ENCODE data around the gene SMIM7. TPM values are rescaled to one million over a fixed set of nuclear protein-coding genes. Genes with fewer than 3 reads are reported as not detected.
A peak's percentile ranks its signal among the peaks of the same experiment; 100 is the strongest.

SMIM7 gene
- total and polyA plus RNA-seq, 2 experiments from 2014 or later = 67.2 to 88.2 TPM

- H3K27me3 ChIP-seq = no peaks in the 10 kb centered on the region
Observed at GRCh38 chr19:16604615-16605014, 55.3 kb downstream of the SMIM7 start.

GRCh38 chr19:16603090-16603489, 56.9 kb downstream of the SMIM7 start:
- H3K4me3 ChIP-seq = no peak overlapping the region
- TF ChIP-seq, protein P1, sequence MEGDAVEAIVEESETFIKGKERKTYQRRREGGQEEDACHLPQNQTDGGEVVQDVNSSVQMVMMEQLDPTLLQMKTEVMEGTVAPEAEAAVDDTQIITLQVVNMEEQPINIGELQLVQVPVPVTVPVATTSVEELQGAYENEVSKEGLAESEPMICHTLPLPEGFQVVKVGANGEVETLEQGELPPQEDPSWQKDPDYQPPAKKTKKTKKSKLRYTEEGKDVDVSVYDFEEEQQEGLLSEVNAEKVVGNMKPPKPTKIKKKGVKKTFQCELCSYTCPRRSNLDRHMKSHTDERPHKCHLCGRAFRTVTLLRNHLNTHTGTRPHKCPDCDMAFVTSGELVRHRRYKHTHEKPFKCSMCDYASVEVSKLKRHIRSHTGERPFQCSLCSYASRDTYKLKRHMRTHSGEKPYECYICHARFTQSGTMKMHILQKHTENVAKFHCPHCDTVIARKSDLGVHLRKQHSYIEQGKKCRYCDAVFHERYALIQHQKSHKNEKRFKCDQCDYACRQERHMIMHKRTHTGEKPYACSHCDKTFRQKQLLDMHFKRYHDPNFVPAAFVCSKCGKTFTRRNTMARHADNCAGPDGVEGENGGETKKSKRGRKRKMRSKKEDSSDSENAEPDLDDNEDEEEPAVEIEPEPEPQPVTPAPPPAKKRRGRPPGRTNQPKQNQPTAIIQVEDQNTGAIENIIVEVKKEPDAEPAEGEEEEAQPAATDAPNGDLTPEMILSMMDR (IDR thresholded peaks at IDR 0.05; ENCODE audit: low read depth, low read length) = no peak
- H3K4me1 ChIP-seq (ENCODE audit: low read depth) = peaks cover 16% of the 10 kb centered on the region
- H3K36me3 ChIP-seq = no peaks in the 10 kb centered on the region
- H3K27me3 ChIP-seq = no peaks in the 10 kb centered on the region
- peak in 1 of 2 donors; percentile 32 for DNase-seq (ENCODE audit: low read depth in 1 of 2, low spot score in 1 of 2)
- no peaks in the 10 kb centered on the region for H3K9me3 ChIP-seq (ENCODE audit: low read depth)
- no peak overlapping the region for H3K27ac ChIP-seq

More at GRCh38 chr19:16604615-16605014, 55.3 kb downstream of the SMIM7 start:
- Histone ChIP-seq H3K9me3 (ENCODE audit: low read depth) (no peaks in the 10 kb centered on the region), H3K4me1 (ENCODE audit: low read depth) (peaks cover 2% of the 10 kb centered on the region), H3K27ac (no peak overlapping the region), H3K36me3 (no peaks in the 10 kb centered on the region), H3K4me3 (no peak overlapping the region)
- TF ChIP-seq, protein P1 (IDR thresholded peaks at IDR 0.05; ENCODE audit: low read depth, low read length) = no peak
- DNase-seq (ENCODE audit: low read depth in 1 of 2, low spot score in 1 of 2) = no peak

DNA sequence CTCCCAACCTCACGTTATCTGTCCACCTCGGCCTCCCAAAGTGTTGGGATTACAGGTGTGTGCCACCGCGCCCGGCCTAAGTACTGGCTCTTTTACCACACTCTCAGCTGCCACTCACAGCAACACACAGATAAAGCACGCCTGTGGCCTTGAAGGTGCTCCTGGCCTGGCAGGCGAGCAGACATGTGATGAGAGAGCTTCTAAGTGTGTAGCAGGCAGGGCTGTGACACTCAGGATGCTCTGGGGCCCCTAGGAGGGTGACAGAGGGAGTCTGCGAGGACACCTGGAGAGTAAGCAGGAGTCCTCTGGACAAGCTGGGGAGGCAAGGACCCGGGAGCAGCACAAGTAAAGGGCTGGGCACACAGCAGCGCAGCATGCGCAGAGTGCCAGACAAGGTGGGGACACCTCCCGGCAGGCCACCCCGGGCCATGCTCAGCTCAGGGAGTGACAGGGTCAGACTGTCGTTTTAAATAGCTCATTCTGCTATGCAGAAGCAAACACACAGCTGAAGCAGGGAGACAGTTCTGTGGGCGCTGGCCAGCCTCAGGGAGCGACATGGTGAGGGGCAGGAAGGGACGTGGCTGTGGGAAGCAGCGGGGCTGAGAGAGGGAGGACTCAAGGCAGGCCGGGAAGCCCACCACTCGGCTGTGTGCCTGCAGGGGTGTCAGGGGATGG, 58.4 kb downstream of the SMIM7 start:
- H3K9me3 ChIP-seq (ENCODE audit: low read depth) = no peaks in the 10 kb centered on the region
- no peaks in the 10 kb centered on the region for H3K36me3 ChIP-seq
- H3K4me1 ChIP-seq (ENCODE audit: low read depth) = peaks cover 16% of the 10 kb centered on the region
- TF ChIP-seq, protein P1 (IDR thresholded peaks at IDR 0.05; ENCODE audit: low read depth, low read length) = no peak
- DNase-seq (ENCODE audit: low read depth in 1 of 2, low spot score in 1 of 2) = no peak
- no peak overlapping the region for H3K4me3 ChIP-seq
- H3K27me3 ChIP-seq = no peaks in the 10 kb centered on the region
- H3K27ac ChIP-seq = peak overlapping the region; percentile 19

GRCh38 chr19:16600824-16601223, 59.1 kb downstream of the SMIM7 start:
- Histone ChIP-seq H3K27ac (no peak overlapping the region), H3K9me3 (ENCODE audit: low read depth) (no peaks in the 10 kb centered on the region), H3K36me3 (no peaks in the 10 kb centered on the region), H3K4me3 (no peak overlapping the region), H3K4me1 (ENCODE audit: low read depth) (peaks cover 16% of the 10 kb centered on the region), H3K27me3 (no peaks in the 10 kb centered on the region)
- DNase-seq (ENCODE audit: low read depth in 1 of 2, low spot score in 1 of 2) = no peak
- TF ChIP-seq, protein P1 (IDR thresholded peaks at IDR 0.05; ENCODE audit: low read depth, low read length) = no peak

DNA sequence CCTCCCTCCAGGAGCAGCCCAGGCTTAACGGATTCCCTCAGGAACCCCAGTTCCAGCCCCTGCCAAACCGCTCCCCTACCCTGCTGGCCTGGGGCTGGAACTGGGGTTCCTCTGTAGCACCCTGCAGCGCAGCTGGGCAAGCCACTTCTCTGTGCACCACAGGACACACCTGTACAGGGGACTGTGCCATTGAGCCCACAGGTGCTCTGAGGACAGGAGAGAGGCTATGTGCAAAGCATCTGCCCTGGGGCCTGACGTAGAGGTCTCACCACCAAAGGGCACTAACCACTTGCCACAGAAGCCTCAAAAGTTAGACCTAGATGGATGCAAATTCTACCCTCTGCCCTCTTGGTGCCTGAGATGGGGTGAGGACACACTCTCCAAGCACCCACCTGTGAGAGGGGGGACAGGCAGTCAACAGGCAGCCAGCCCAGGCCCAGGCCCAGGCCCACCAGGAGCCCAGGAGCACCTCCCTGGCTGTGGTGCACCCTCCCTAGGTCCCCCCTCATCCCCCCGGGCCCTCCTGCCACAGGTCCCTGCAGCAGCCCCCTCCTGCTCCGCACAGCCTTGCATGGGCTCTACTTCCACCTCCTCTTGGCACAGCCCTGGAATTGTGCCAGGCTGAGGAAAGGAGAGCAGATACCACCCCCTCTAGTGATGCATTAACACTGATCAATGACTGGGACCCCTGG, 60.1 kb downstream of the SMIM7 start:
- Histone ChIP-seq H3K27ac (peak overlapping the region; percentile 58), H3K27me3 (no peaks in the 10 kb centered on the region), H3K4me3 (no peak overlapping the region), H3K4me1 (ENCODE audit: low read depth) (peaks cover 16% of the 10 kb centered on the region), H3K9me3 (ENCODE audit: low read depth) (no peaks in the 10 kb centered on the region), H3K36me3 (no peaks in the 10 kb centered on the region)
- TF ChIP-seq, protein P1 (IDR thresholded peaks at IDR 0.05; ENCODE audit: low read depth, low read length) = no peak
- DNase-seq (ENCODE audit: low read depth in 1 of 2, low spot score in 1 of 2) = no peak
